ENCODE results near the gene CCER1.

The CCER1 gene

GRCh38 chr12:90938451-90938850 is 16.5 kb downstream of the CCER1 start:
- no peak for TF ChIP-seq CTCF (IDR thresholded peaks at IDR 0.05)

GRCh38 chr12:90937651-90938050 is 17.3 kb downstream of the CCER1 start:
- no peak for TF ChIP-seq CTCF (IDR thresholded peaks at IDR 0.05)

- no peak for TF ChIP-seq CTCF (IDR thresholded peaks at IDR 0.05)
Measured at GRCh38 chr12:90936230-90937005, 18.6 kb downstream of the CCER1 start.

GRCh38 chr12:90925562-90925961 is 29.4 kb downstream of the CCER1 start:
- no peak for TF ChIP-seq CTCF (IDR thresholded peaks at IDR 0.05)

GRCh38 chr12:90924406-90924805 is 30.6 kb downstream of the CCER1 start:
- no peak for TF ChIP-seq CTCF (IDR thresholded peaks at IDR 0.05)

GRCh38 chr12:90922145-90922627 is 32.8 kb downstream of the CCER1 start:
- no peak for TF ChIP-seq CTCF (IDR thresholded peaks at IDR 0.05)

GRCh38 chr12:90921536-90921935 is 33.4 kb downstream of the CCER1 start:
- no peak for TF ChIP-seq CTCF (IDR thresholded peaks at IDR 0.05)
